Measurements from ENCODE around the gene PCGF6.

GRCh38 chr10:103367782-103368518 is 17.0 kb upstream of the PCGF6 start, which contains the start of gene TAF5:
- TF ChIP-seq CTCF (IDR thresholded peaks at IDR 0.05), result peak in 1 of 7 experiments; percentile 20
- peak; percentile 77 to 92 (median 88) for TF ChIP-seq POLR2A (IDR thresholded peaks at IDR 0.05)

Measured in body of pancreas (tissue), 4 donors.